SH-SY5Y (cell line): Measurements from ENCODE around the gene TSPAN4.

Experiments
- GATA2 ChIP-seq: IDR thresholded peaks from 2 replicates; pipeline ENCODE4 v1.6.1; 2011; ENCODE audit warnings: mild to moderate bottlenecking, low read depth, low read length
- GATA3 ChIP-seq: IDR thresholded peaks from 2 replicates; pipeline ENCODE4 v1.6.1; 2011; ENCODE audit warnings: low read depth, mild to moderate bottlenecking, low read length, moderate library complexity

GRCh38 chr11:813456-814096, 29.1 kb upstream of the TSPAN4 start:
- no peak for TF ChIP-seq GATA2
- no peak for TF ChIP-seq GATA3
